NT2/D1 (cell line): ENCODE results near the gene RSPRY1.

ENCODE experiments used
- SUZ12 ChIP-seq: IDR thresholded peaks from 2 replicates; pipeline ENCODE4 v1.6.1; 2011; ENCODE audit not compliant: insufficient read length, insufficient read depth; ENCODE audit errors: extremely low read depth
- YY1 ChIP-seq: IDR thresholded peaks from 2 replicates; pipeline ENCODE4 v1.6.1; 2011; ENCODE audit not compliant: insufficient read length, insufficient read depth
- ZNF274 ChIP-seq: IDR thresholded peaks from 2 replicates; pipeline ENCODE4 v1.6.1; 2011; ENCODE audit warnings: mild to moderate bottlenecking, low read depth, low read length

DNA sequence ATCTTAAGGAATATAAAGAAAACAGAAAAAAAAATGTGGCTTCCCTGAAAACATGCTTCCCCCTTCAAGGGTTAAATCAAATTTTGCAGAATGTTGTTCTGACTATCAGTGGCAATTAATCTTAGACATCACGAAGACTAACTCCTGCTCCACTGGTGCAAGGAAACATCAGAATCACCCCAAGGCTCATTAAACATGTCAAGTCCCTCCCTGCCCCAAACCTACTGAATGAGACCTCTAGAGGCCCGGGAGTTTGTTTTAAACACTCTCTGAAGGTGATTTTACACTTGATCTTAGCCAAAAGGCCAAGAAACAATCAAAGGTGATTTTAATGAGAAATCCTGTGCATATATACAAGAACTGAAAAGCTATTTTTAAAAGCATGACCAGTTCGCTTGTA lies 18.6 kb upstream of the RSPRY1 start:
- no peak for TF ChIP-seq ZNF274
- no peak for TF ChIP-seq YY1
- TF ChIP-seq SUZ12 = no peak
